GM18951 (cell line): Measurements from ENCODE around the gene KATNAL1.

Experiments used
- POLR2A ChIP-seq: IDR thresholded peaks from 4 replicates; pipeline ENCODE4 v1.6.1; 2011; ENCODE audit warnings: mild to moderate bottlenecking; ENCODE audit not compliant: insufficient read length, insufficient read depth; ENCODE audit errors: extremely low read depth
- in situ Hi-C: fragments of 300-500 bp; cut with MboI; formaldehyde crosslinking; loops from one replicate; pipeline ENCODE4 v1.12.0; 2022; ENCODE audit warnings: low sequenced_read_pairs, mixed read lengths, inconsistent platforms; ENCODE audit not compliant: unreplicated experiment

Gene KATNAL1

DNA sequence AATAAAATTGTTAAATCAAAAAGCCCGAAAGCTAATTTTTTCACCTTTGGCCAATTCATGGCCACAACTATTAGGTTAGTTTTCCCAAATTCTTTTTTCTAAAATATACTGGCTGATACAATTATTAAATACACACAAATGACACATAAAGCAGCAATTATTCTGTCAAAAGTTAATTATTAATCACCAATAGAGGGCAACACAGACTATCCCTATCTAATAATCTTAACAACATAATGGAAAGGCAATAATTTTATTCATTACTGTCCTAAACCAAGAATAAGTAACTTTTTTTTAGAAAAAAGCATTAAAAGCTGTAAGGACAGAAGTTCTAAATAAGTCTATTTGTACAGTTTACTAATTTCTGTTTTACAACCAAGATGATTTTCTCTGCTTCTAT is 51.7 kb downstream of the KATNAL1 start:
- TF ChIP-seq POLR2A = no peak

DNA sequence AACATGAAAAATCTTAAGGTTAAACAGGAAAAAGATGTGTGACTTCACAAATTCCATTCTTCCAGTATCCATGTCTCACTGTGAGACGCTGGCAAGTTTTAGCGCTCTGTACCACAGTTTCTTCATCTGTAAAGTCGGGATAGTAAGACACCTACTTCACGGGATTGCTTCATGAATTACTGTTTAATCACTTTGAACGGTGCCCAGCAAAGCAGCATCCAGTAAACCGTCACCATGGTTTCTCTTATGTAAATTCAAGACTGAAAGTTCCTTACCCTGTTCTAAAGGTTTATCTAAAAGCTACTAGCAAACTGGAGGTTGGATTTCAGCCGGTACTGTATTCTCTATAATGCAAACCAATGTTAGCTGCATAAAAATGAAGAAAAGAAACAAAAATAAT is 53.5 kb downstream of the KATNAL1 start:
- in situ Hi-C loops = no loop called here
- TF ChIP-seq POLR2A = no peak

More for the DNA sequence above, 51.7 kb downstream of the KATNAL1 start:
- in situ Hi-C loops = no loop called here

GRCh38 chr13:30247406-30247805 is 59.9 kb downstream of the KATNAL1 start:
- TF ChIP-seq POLR2A = no peak
- in situ Hi-C loops = no loop called here

DNA sequence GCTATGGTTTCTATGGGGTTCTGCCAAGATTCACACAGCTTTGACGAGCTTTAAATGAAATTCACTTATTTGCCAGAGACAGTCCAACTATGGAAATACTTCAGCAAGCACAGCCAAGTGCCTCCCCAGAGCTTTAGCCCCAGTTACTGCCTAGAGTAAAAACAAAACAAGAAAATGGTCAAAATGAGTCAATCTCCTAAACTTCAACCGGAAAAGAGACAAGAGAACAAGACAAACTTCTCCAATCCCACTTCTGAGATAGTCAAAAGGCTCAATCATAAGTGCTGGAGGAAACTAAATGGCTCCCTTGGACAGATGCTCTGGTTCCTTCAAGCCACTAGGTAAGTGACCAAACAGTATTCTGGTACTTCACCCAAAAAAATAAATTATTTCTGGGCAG is 65.8 kb downstream of the KATNAL1 start:
- no peak for TF ChIP-seq POLR2A
- in situ Hi-C loops = no loop called here

DNA sequence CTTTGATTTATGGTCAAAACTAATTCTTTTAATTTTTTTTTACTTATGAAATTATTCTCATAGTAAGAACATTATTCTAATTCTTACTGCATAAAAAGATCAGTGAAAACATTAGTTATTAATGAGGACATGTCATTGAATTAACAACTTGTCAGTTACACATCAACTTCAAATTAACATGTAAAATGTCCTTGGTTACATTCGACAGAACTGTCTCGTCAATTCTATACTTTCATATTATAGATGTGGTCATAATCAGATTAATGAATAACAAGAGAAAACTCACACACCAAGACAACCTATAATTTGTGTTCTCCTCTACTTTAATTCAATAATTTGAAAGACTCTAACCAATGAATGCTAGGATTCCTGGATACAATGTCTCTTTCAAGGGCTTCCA is 66.7 kb downstream of the KATNAL1 start:
- in situ Hi-C loops = no loop called here
- TF ChIP-seq POLR2A = no peak

- in situ Hi-C loops = no loop called here
- no peak for TF ChIP-seq POLR2A
Observed at GRCh38 chr13:30235216-30235615, 72.1 kb downstream of the KATNAL1 start.

DNA sequence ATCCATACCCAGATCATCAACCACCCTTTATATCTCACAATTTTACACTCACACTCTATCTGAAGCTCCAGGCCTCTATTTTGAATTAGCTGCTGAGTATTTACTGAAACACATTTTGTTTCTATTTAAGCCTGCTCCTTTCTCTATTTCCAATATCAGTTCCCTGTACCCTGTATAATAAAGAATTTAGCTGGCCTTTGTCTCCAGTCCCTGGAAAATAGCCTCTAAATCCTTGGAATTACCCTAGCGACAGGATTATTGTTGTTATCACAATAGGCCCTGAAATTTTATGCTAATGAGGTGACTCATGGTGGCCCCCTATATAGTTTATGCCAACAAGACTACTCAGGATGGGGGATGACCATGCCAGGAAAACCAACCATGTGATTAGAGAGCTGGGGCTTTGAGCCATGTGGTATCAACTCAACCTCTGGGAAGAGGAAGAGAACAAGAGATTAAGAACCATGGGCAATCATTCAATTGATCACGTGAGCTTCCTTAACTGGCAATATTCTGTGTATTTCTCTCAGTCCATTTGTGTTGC is 72.7 kb downstream of the KATNAL1 start:
- in situ Hi-C loops = no loop called here
- no peak for TF ChIP-seq POLR2A

- TF ChIP-seq POLR2A = no peak
- in situ Hi-C loops = no loop called here
Observed at GRCh38 chr13:30224732-30225131, 82.6 kb downstream of the KATNAL1 start.

DNA sequence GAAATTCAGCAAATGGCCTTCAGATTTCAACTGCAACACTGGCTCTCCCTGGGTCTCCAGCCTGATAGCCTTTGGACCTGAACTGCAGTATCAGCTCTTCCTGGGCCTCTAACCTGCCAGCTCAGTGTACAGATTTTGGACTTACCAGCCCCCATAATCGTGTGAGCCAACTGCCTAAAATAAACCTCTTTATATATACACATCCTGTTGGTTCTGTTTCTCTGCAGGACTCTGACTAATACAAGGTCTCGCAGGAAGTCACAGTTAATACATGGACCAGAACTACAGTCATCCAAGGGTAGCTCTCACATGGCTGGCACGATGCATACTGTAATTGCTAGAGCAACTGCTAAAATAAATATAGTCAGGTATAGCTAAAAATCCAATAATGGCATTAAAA is 85.1 kb downstream of the KATNAL1 start:
- in situ Hi-C loops = no loop called here
- no peak for TF ChIP-seq POLR2A

DNA sequence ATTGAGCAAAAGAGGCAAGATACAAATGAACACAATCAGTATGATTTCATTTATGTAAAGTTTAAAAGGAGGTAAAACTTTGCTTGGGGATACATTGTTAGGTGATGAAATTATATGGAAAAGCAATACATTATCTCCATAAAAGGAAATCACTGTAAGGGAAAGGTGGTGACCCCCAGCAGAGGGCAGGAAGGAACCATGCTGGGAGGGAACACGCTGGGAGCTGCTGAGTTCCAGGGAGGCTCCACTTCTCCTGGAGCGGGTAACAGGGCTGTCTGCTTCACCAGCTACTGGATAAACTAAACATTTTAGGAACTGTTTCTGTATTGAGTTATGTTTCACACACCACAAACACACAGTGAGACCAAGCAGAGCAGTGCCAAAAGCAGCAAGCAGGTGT is 91.2 kb downstream of the KATNAL1 start:
- in situ Hi-C loops = no loop called here
- no peak for TF ChIP-seq POLR2A

DNA sequence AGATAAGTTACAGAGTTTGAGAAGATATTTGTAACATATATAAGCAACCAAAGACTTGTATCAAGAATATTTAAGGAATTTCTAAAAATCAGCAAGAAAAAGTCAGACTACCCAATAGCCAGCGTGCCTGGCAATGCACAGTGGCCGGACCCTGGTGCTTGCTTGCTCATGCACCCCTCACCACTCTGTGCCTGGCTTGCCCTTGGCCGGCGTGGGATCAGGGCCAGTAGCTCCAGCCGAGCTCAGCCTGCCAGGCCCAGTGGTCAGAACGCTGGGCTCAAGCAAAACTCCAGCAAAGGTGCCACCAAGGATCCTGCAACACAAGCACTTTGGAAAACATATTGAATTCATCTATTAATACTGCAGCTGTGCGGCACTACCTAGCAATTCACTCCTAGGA is 95.1 kb downstream of the KATNAL1 start:
- in situ Hi-C loops = no loop called here
- TF ChIP-seq POLR2A = no peak

- no peak for TF ChIP-seq POLR2A
- in situ Hi-C loops = no loop called here
Observed at GRCh38 chr13:30211745-30212144, 95.6 kb downstream of the KATNAL1 start.

GRCh38 chr13:30204564-30204963 is 102.8 kb downstream of the KATNAL1 start:
- TF ChIP-seq POLR2A = no peak
- in situ Hi-C loops = no loop called here

- in situ Hi-C loops = no loop called here
- no peak for TF ChIP-seq POLR2A
Observed at GRCh38 chr13:30196025-30196424, 111.3 kb downstream of the KATNAL1 start.

DNA sequence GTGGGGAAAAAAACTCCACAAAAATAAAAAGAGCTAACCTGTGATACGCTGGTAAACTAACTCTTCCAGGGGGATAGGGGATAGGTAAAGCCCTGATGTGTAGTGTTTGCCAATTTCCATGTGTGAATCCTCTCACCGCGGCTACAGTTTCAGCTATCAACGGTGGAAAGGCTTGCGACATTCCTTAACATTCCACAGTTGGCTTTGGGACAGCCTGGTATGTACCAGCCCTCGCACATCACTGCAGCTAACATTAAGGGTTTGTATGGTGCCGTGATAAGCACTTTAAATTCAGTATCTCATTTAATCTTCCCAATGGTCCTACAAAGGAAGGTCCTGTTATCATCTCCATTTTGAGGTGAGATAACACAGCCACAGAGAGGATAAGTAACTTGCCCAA is 112.4 kb downstream of the KATNAL1 start:
- in situ Hi-C loops = no loop called here

More for the DNA sequence above, 112.4 kb downstream of the KATNAL1 start:
- no peak for TF ChIP-seq POLR2A
